PC-3 (cell line): ENCODE results near the gene RFXANK. TPM values are rescaled to one million over a fixed set of nuclear protein-coding genes. Genes with fewer than 3 reads are reported as not detected.

Experiments
- ATAC-seq: fragments of 200-7000 bp; cut with Tn5 transposase; 2 replicates; pipeline ENCODE4 v1.9.1; 2020; ENCODE audit warnings: mild to moderate bottlenecking, moderate library complexity
- BruUV-seq: library from RNA; stranded (reverse); fragments of 400-500 nt; replicated peaks from 2 replicates; lab custom pipeline; 2021; lab: Mats Ljungman, UMichigan
- CTCF ChIA-PET: fragments of 300-600 bp; sonication (Branson Sonifier 250); formaldehyde crosslinking; loops from one replicate; lab custom pipeline; 2022; ENCODE audit warnings: antibody characterized with exemption; lab: Charles Lee
- POLR2A ChIA-PET: fragments of 300-600 bp; sonication (Branson Sonifier 250); formaldehyde crosslinking; loops from one replicate; lab custom pipeline; 2022; ENCODE audit warnings: antibody characterized with exemption; ENCODE audit not compliant: unreplicated experiment; lab: Charles Lee
- DNase-seq: peaks from one replicate; pipeline ENCODE4 v3.0.0-alpha.2; 2015
- H2AFZ ChIP-seq: fragments of 300-600 bp; sonication (generic); 2 replicates; pipeline ENCODE4 v1.6.0; 2016; ENCODE audit warnings: antibody characterized with exemption, low read length
- H3F3A ChIP-seq: fragments of 300-600 bp; sonication (generic); one replicate; pipeline ENCODE4 v1.6.0; 2017; ENCODE audit warnings: antibody characterized with exemption, low read length, control low read depth, mild to moderate bottlenecking; ENCODE audit not compliant: unreplicated experiment
- H3K27ac ChIP-seq: fragments of 300-600 bp; sonication (generic); 2 replicates; pipeline ENCODE4 v1.5.1; 2016; ENCODE audit warnings: mild to moderate bottlenecking, low read length
- H3K27me3 ChIP-seq: fragments of 300-600 bp; sonication (generic); 2 replicates; pipeline ENCODE4 v1.6.1; 2016; ENCODE audit warnings: low read length, mixed read lengths
- H3K36me3 ChIP-seq: fragments of 300-600 bp; sonication (generic); 2 replicates; pipeline ENCODE4 v1.6.1; 2016; ENCODE audit warnings: low read depth, mixed run types, low read length, mixed read lengths
- H3K4me1 ChIP-seq: fragments of 300-600 bp; sonication (generic); 2 replicates; pipeline ENCODE4 v1.5.1; 2016; ENCODE audit warnings: low read length; ENCODE audit not compliant: insufficient read depth
- H3K4me2 ChIP-seq: fragments of 300-600 bp; sonication (generic); 2 replicates; pipeline ENCODE4 v1.6.0; 2016; ENCODE audit warnings: low read length
- H3K4me3 ChIP-seq: fragments of 300-600 bp; sonication (generic); 2 replicates; pipeline ENCODE4 v1.5.1; 2016; ENCODE audit warnings: mild to moderate bottlenecking, low read length, mixed read lengths
- H3K79me2 ChIP-seq: fragments of 300-600 bp; sonication (generic); 2 replicates; pipeline ENCODE4 v1.6.1; 2017; ENCODE audit warnings: low read length, mixed read lengths
- H3K9ac ChIP-seq: fragments of 300-600 bp; sonication (generic); 2 replicates; pipeline ENCODE4 v1.6.0; 2016; ENCODE audit warnings: mild to moderate bottlenecking, low read length
- H3K9me2 ChIP-seq: fragments of 300-600 bp; sonication (generic); replicated peaks from 2 replicates; pipeline ENCODE4 v1.6.1; 2016; ENCODE audit warnings: mixed run types, low read length, mixed read lengths
- H3K9me3 ChIP-seq: fragments of 300-600 bp; sonication (generic); 2 replicates; pipeline ENCODE4 v1.6.1; 2016; ENCODE audit warnings: low read length, mixed read lengths
- H4K20me1 ChIP-seq: fragments of 300-600 bp; sonication (generic); 2 replicates; pipeline ENCODE4 v1.6.1; 2016; ENCODE audit warnings: low read length, mixed read lengths
- EZH2 ChIP-seq: fragments of 300-600 bp; sonication (generic); IDR thresholded peaks from one replicate; pipeline ENCODE4 v1.6.1; 2017; ENCODE audit warnings: antibody characterized with exemption, mild to moderate bottlenecking, low read length; ENCODE audit not compliant: unreplicated experiment
- EZH2phosphoT487 ChIP-seq: fragments of 300-600 bp; sonication (generic); IDR thresholded peaks from 2 replicates; pipeline ENCODE4 v1.6.1; 2018; ENCODE audit warnings: mild to moderate bottlenecking, antibody characterized with exemption, low read length, borderline replicate concordance
- intact Hi-C: fragments of 100-400 bp; cut with micrococcal nuclease; formaldehyde crosslinking; loops from 2 replicates; pipeline ENCODE4 v1.9.0; 2023
- total RNA-seq: library from RNA; depleted of rRNA; stranded (reverse); fragments of >200 nt; gene quantifications from 2 replicates; pipeline ENCODE4 v1.2.3, GENCODE V29; 2014
- TF ChIP-seq, protein P1 (sequence below): fragments of 300-600 bp; sonication (generic); conservative IDR thresholded peaks from 2 replicates; pipeline ENCODE4 v1.5.1; 2017; ENCODE audit warnings: antibody characterized with exemption, low read depth, mild to moderate bottlenecking, low read length

Gene RFXANK
- total RNA-seq, 1 experiment from 2014 or later, result 88.5 TPM

DNA sequence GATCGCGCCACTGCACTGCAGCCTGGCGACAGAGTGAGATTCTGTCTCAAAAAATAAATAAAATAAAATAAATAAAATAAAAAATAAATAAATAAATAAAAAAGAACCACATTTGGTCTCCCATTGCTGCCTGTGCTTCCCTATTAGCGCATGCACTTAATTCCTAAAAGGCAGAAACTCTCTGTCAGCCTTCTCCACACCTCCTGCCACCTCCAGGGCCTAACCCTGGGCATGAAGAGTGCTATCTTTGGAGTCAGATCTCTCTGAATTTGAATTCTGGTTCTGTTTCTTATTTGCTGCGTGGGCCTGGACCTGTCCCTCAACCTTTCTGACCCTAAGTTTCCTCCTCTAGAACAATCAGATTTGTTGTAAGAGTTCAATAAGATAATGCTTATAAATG lies 31.0 kb downstream of the RFXANK start:
- POLR2A ChIA-PET, result no interaction called here
- H3K4me3 ChIP-seq, result no peak overlapping the region
- no peaks in the 10 kb centered on the region for H3K36me3 ChIP-seq
- H3K4me1 ChIP-seq, result no peaks in the 10 kb centered on the region; the same call in 1 of the 2 replicates
- no peak overlapping the region for H3K9ac ChIP-seq
- no peak for DNase-seq
- no peaks in the 10 kb centered on the region for H3K79me2 ChIP-seq
- 0 out of 2 replicates have a peak, but pooled peaks cover 4% of the 10 kb centered on the region for H3K27me3 ChIP-seq
- intact Hi-C loops, result no loop called here
- H3K9me2 ChIP-seq, result no peaks in the 10 kb centered on the region
- H3K27ac ChIP-seq, result no peak overlapping the region
- no peaks in the 10 kb centered on the region for H3F3A ChIP-seq
- ATAC-seq, result no peak
- TF ChIP-seq EZH2phosphoT487 (no peak), EZH2 (no peak)
- TF ChIP-seq, protein P1, sequence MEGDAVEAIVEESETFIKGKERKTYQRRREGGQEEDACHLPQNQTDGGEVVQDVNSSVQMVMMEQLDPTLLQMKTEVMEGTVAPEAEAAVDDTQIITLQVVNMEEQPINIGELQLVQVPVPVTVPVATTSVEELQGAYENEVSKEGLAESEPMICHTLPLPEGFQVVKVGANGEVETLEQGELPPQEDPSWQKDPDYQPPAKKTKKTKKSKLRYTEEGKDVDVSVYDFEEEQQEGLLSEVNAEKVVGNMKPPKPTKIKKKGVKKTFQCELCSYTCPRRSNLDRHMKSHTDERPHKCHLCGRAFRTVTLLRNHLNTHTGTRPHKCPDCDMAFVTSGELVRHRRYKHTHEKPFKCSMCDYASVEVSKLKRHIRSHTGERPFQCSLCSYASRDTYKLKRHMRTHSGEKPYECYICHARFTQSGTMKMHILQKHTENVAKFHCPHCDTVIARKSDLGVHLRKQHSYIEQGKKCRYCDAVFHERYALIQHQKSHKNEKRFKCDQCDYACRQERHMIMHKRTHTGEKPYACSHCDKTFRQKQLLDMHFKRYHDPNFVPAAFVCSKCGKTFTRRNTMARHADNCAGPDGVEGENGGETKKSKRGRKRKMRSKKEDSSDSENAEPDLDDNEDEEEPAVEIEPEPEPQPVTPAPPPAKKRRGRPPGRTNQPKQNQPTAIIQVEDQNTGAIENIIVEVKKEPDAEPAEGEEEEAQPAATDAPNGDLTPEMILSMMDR, result no peak
- BruUV-seq, result no TSS peak
- H3K9me3 ChIP-seq, result no peaks in the 10 kb centered on the region
- H2AFZ ChIP-seq, result no peak overlapping the region
- no peaks in the 10 kb centered on the region for H4K20me1 ChIP-seq
- CTCF ChIA-PET, result interaction anchor here (0.6 kb wide), 1 partner anchor 268 kb away, joined by 3 read pairs; no protein-coding TSS in a partner anchor
- H3K4me2 ChIP-seq, result no peak overlapping the region

DNA sequence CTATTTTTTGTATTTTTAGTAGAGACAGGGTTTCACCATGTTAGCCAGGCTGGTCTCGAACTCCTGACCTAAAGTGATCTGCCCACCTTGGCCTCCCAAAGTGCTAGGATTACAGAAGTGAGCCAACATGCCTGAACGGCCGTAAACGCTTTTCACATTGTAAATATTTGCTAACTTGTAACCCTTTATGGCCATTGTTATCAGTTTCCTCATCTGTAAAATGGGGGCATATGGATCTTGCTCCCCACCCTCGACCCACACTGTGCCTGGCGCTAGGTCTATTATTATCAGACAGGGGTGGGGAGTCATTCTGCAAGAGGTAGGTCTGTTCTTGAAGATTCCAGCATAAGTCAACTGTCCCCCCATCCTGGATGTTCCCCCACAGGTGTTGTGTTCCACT lies 31.6 kb downstream of the RFXANK start:
- no peaks in the 10 kb centered on the region for H4K20me1 ChIP-seq
- no peak overlapping the region for H3K9ac ChIP-seq
- H2AFZ ChIP-seq, result no peak overlapping the region
- no peaks in the 10 kb centered on the region for H3K79me2 ChIP-seq
- no peak overlapping the region for H3K4me3 ChIP-seq
- no peak overlapping the region for H3K4me2 ChIP-seq
- H3K9me2 ChIP-seq, result no peaks in the 10 kb centered on the region
- 0 out of 2 replicates have a peak, but pooled peaks cover 4% of the 10 kb centered on the region for H3K27me3 ChIP-seq
- no peaks in the 10 kb centered on the region for H3K36me3 ChIP-seq
- H3K9me3 ChIP-seq, result no peaks in the 10 kb centered on the region
- no peak for TF ChIP-seq EZH2
- TF ChIP-seq EZH2phosphoT487, result no peak
- TF ChIP-seq, protein P1, result no peak
- intact Hi-C loops, result no loop called here
- ChIA-PET CTCF (no interaction called here), POLR2A (no interaction called here)
- ATAC-seq (no peak), DNase-seq (no peak)
- H3K27ac ChIP-seq, result no peak overlapping the region
- H3K4me1 ChIP-seq, result no peaks in the 10 kb centered on the region; the same call in 1 of the 2 replicates
- no TSS peak for BruUV-seq
- H3F3A ChIP-seq, result no peaks in the 10 kb centered on the region

DNA sequence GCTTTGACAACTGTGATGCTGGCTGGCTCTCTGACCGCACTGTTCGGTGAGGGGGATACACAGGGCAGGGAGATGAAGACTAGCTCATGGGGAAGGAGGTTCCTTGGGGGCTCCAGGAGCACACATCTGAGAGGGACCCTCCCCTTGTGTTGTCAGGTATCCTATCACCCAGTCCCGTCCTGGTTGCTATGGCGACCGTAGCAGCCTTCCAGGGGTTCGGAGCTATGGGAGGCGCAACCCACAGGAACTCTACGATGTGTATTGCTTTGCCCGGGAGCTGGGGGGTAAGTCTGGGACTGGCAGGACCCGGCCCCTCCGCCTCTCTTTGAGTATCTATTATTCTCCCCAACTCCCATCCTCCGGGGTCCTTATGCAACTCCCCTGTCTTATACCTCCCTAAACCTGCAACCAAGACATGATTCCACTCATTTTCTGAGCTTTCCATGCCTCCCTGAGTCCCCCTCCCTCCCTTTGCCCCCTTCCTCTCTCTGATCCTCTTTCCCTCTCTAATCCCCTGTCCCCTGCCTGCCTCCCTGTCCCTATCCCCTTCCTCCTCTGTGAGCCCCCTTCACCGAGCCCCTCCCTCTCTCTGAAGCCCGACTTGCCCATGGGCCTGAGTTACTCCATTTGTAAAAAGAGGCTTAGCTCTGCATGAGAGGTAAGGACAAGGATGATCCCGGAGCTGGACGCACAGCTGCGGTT lies 32.2 kb downstream of the RFXANK start:
- peak overlapping the region; percentile 52; the same call in 1 of the 2 replicates for H3K4me3 ChIP-seq
- H3K9ac ChIP-seq, result no peak overlapping the region
- DNase-seq (no peak), ATAC-seq (no peak)
- H3K4me1 ChIP-seq, result no peaks in the 10 kb centered on the region; the same call in 1 of the 2 replicates
- H3K79me2 ChIP-seq, result no peaks in the 10 kb centered on the region
- no TSS peak for BruUV-seq
- no peaks in the 10 kb centered on the region for H3F3A ChIP-seq
- 0 out of 2 replicates have a peak, but pooled peaks cover 4% of the 10 kb centered on the region for H3K27me3 ChIP-seq
- H3K4me2 ChIP-seq, result peak overlapping the region; percentile 75
- ChIA-PET POLR2A (no interaction called here), CTCF (no interaction called here)
- no peak overlapping the region for H3K27ac ChIP-seq
- no peaks in the 10 kb centered on the region for H3K9me3 ChIP-seq
- intact Hi-C loops, result no loop called here
- TF ChIP-seq EZH2phosphoT487, result no peak
- no peak for TF ChIP-seq EZH2
- H3K9me2 ChIP-seq, result no peaks in the 10 kb centered on the region
- no peaks in the 10 kb centered on the region for H3K36me3 ChIP-seq
- H2AFZ ChIP-seq, result peak overlapping the region; percentile 71
- no peaks in the 10 kb centered on the region for H4K20me1 ChIP-seq
